Measurements from ENCODE around the gene CHD9NB. TPM values are rescaled to one million over a fixed set of nuclear protein-coding genes. Genes with fewer than 3 reads are reported as not detected.

CHD9NB gene
- total RNA-seq, 3 donors from 2014 or later (not counting 1 experiment from before 2014, with no cell fraction given) = 0.26 TPM; not detected in 2

- H3K36me3 ChIP-seq (ENCODE audit: control insufficient read depth, insufficient read depth, low read length) = no peaks in the 10 kb centered on the region
- no peaks in the 10 kb centered on the region for H3K36me3 Mint-ChIP-seq
- peaks cover 28% of the 10 kb centered on the region for H3K4me1 ChIP-seq (ENCODE audit: control insufficient read depth, insufficient read depth, low read length)
- no peaks in the 10 kb centered on the region for H3K27me3 Mint-ChIP-seq (ENCODE audit: low read depth in 2 of 2)
- DNase-seq (no peak), ATAC-seq (no peak)
- no peaks in the 10 kb centered on the region for H3K9me3 Mint-ChIP-seq
- 93% methylated on average over 6 of the region's 6 CpGs for WGBS (ENCODE audit: insufficient coverage)
- H3K27ac ChIP-seq (ENCODE audit: low read length) = no peak overlapping the region
- no peaks in the 10 kb centered on the region for H3K9me3 ChIP-seq (ENCODE audit: control insufficient read depth, insufficient read depth, low read length)
- intact Hi-C loops (cut with micrococcal nuclease) = no loop called here
- H3K27ac Mint-ChIP-seq = no peak overlapping the region
- H3K4me3 ChIP-seq (ENCODE audit: low read length) = no peak overlapping the region
- no peak for TF ChIP-seq CTCF (IDR thresholded peaks at IDR 0.05)
- no peak overlapping the region for H3K4me3 Mint-ChIP-seq
- peaks cover 34 to 60% of the 10 kb centered on the region in 2 donors for H3K4me1 Mint-ChIP-seq
- no peaks in the 10 kb centered on the region for H3K27me3 ChIP-seq (ENCODE audit: control insufficient read depth, insufficient read depth, low read length)
These were observed 20.3 kb upstream of the CHD9NB start for GRCh38 chr16:53073022-53073421.

- H3K27me3 Mint-ChIP-seq (ENCODE audit: low read depth in 2 of 2) = no peaks in the 10 kb centered on the region
- no peak for TF ChIP-seq CTCF (IDR thresholded peaks at IDR 0.05)
- H3K27ac ChIP-seq (ENCODE audit: low read length) = peak overlapping the region; percentile 23
- DNase-seq (no peak), ATAC-seq (peak in 1 of 3 donors; percentile 52)
- H3K27me3 ChIP-seq (ENCODE audit: control insufficient read depth, insufficient read depth, low read length) = no peaks in the 10 kb centered on the region
- intact Hi-C loops (cut with micrococcal nuclease) = no loop called here
- peak overlapping the region in 1 of 2 donors; percentile 53 for H3K27ac Mint-ChIP-seq
- peaks cover 46 to 67% of the 10 kb centered on the region in 2 donors for H3K4me1 Mint-ChIP-seq
- H3K4me1 ChIP-seq (ENCODE audit: control insufficient read depth, insufficient read depth, low read length) = peaks cover 37% of the 10 kb centered on the region
- H3K9me3 ChIP-seq (ENCODE audit: control insufficient read depth, insufficient read depth, low read length) = no peaks in the 10 kb centered on the region
- no peaks in the 10 kb centered on the region for H3K36me3 Mint-ChIP-seq
- WGBS (ENCODE audit: insufficient coverage) = 29% methylated on average over 6 of the region's 6 CpGs
- H3K36me3 ChIP-seq (ENCODE audit: control insufficient read depth, insufficient read depth, low read length) = no peaks in the 10 kb centered on the region
- H3K9me3 Mint-ChIP-seq = no peaks in the 10 kb centered on the region
- H3K4me3 ChIP-seq (ENCODE audit: low read length) = no peak overlapping the region
- H3K4me3 Mint-ChIP-seq = peak overlapping the region; percentile 15
These were observed 19.1 kb upstream of the CHD9NB start for GRCh38 chr16:53071748-53072301.

- H3K4me1 Mint-ChIP-seq = peaks cover 62 to 86% of the 10 kb centered on the region in 2 donors
- Histone ChIP-seq H3K4me3 (ENCODE audit: low read length) (no peak overlapping the region), H3K9me3 (ENCODE audit: control insufficient read depth, insufficient read depth, low read length) (no peaks in the 10 kb centered on the region), H3K27ac (ENCODE audit: low read length) (peak overlapping the region; percentile 44), H3K4me1 (ENCODE audit: control insufficient read depth, insufficient read depth, low read length) (peaks cover 56% of the 10 kb centered on the region), H3K36me3 (ENCODE audit: control insufficient read depth, insufficient read depth, low read length) (no peaks in the 10 kb centered on the region), H3K27me3 (ENCODE audit: control insufficient read depth, insufficient read depth, low read length) (no peaks in the 10 kb centered on the region)
- DNase-seq = no peak
- intact Hi-C loops (cut with micrococcal nuclease) = loop anchor here (1.0 kb wide), 1 partner anchor 14 kb away; no protein-coding TSS in a partner anchor
- no peaks in the 10 kb centered on the region for H3K27me3 Mint-ChIP-seq (ENCODE audit: low read depth in 2 of 2)
- no peak for TF ChIP-seq CTCF (IDR thresholded peaks at IDR 0.05)
- ATAC-seq = no peak
- 50% methylated on average over 1 of the region's 2 CpGs for WGBS (ENCODE audit: insufficient coverage)
- no peaks in the 10 kb centered on the region for H3K9me3 Mint-ChIP-seq
- no peaks in the 10 kb centered on the region for H3K36me3 Mint-ChIP-seq
- H3K4me3 Mint-ChIP-seq = peak overlapping the region; percentile 77
- peak overlapping the region; percentile 31 to 67 for H3K27ac Mint-ChIP-seq
These were observed 17.1 kb upstream of the CHD9NB start for GRCh38 chr16:53069772-53070171.

- no peaks in the 10 kb centered on the region for H3K27me3 Mint-ChIP-seq (ENCODE audit: low read depth in 2 of 2)
- Histone ChIP-seq H3K27ac (ENCODE audit: low read length) (peak overlapping the region; percentile 44), H3K36me3 (ENCODE audit: control insufficient read depth, insufficient read depth, low read length) (no peaks in the 10 kb centered on the region), H3K4me1 (ENCODE audit: control insufficient read depth, insufficient read depth, low read length) (peaks cover 68% of the 10 kb centered on the region), H3K27me3 (ENCODE audit: control insufficient read depth, insufficient read depth, low read length) (no peaks in the 10 kb centered on the region), H3K9me3 (ENCODE audit: control insufficient read depth, insufficient read depth, low read length) (no peaks in the 10 kb centered on the region), H3K4me3 (ENCODE audit: low read length) (no peak overlapping the region)
- intact Hi-C loops (cut with micrococcal nuclease) = loop anchor here (1.0 kb wide), 1 partner anchor 31 kb away; no protein-coding TSS in a partner anchor
- no peak for TF ChIP-seq CTCF (IDR thresholded peaks at IDR 0.05)
- no peaks in the 10 kb centered on the region for H3K36me3 Mint-ChIP-seq
- peak; percentile 60 to 79 (median 61) for ATAC-seq
- no peaks in the 10 kb centered on the region for H3K9me3 Mint-ChIP-seq
- H3K4me3 Mint-ChIP-seq = peak overlapping the region; percentile 80
- 6% methylated on average over 4 of the region's 4 CpGs for WGBS (ENCODE audit: insufficient coverage)
- DNase-seq = peak in 1 of 2 donors; percentile 43
- H3K4me1 Mint-ChIP-seq = peaks cover 65 to 86% of the 10 kb centered on the region in 2 donors
- peak overlapping the region; percentile 39 to 85 for H3K27ac Mint-ChIP-seq
These were observed 15.7 kb upstream of the CHD9NB start for GRCh38 chr16:53068423-53068833.

Data from natural killer cell (primary cell).